Erythroblast (primary cell): Measurements from ENCODE around the gene SLC25A30.

Experiments used
- GATA1 ChIP-seq: IDR thresholded peaks from 2 replicates; pipeline ENCODE4 v1.6.1; 2011; ENCODE audit warnings: low read depth, mild to moderate bottlenecking, control low read depth, low read length, moderate library complexity
- POLR2A ChIP-seq: IDR thresholded peaks from 2 replicates; pipeline ENCODE4 v1.6.1; 2011; ENCODE audit warnings: mild to moderate bottlenecking, low read length

- no peak for TF ChIP-seq POLR2A
- no peak for TF ChIP-seq GATA1
Measured at GRCh38 chr13:45352031-45352430, 66.1 kb downstream of the SLC25A30 start.
